PC-9 (cell line): ENCODE data around the gene SEMA4A. TPM values are rescaled to one million over a fixed set of nuclear protein-coding genes. Genes with fewer than 3 reads are reported as not detected.
"Not testable (repeated sequence)": the region's sequence is repeated elsewhere in the genome, so short reads cannot be mapped to it uniquely, and the experiment has no call there.

Experiments
- BruUV-seq: library from RNA; stranded (reverse); fragments of 400-500 nt; replicated peaks from 2 replicates; lab custom pipeline; 2021; lab: Mats Ljungman, UMichigan
- CTCF ChIA-PET: fragments of 300-600 bp; sonication (Branson Sonifier 250); formaldehyde crosslinking; loops from one replicate; lab custom pipeline; 2022; ENCODE audit warnings: antibody characterized with exemption; lab: Charles Lee
- POLR2A ChIA-PET: fragments of 300-600 bp; sonication (Branson Sonifier 250); formaldehyde crosslinking; loops from one replicate; lab custom pipeline; 2022; ENCODE audit warnings: antibody characterized with exemption; ENCODE audit not compliant: unreplicated experiment; lab: Charles Lee
- DNase-seq, 2 experiments: peaks; one replicate each; pipeline versions ENCODE4 v3.0.0 to v3.0.0-alpha.2; 2015 to 2022; ENCODE audit warnings: mixed read lengths in 1 of 2
- H2AFZ ChIP-seq: fragments of 200-600 bp; sonication (generic); 2 replicates; pipeline ENCODE4 v1.8.1; 2017; ENCODE audit warnings: antibody characterized with exemption
- H3F3A ChIP-seq: fragments of 200-600 bp; sonication (generic); 2 replicates; pipeline ENCODE4 v1.8.1; 2017; ENCODE audit warnings: antibody characterized with exemption, mild to moderate bottlenecking, low read depth; ENCODE audit not compliant: insufficient read depth
- H3K27ac ChIP-seq: fragments of 200-600 bp; sonication (generic); 2 replicates; pipeline ENCODE4 v1.6.1; 2016; ENCODE audit warnings: mixed run types
- H3K27me3 ChIP-seq: fragments of 200-600 bp; sonication (generic); 2 replicates; pipeline ENCODE4 v1.6.1; 2016; ENCODE audit warnings: low read depth, mixed run types; ENCODE audit not compliant: insufficient read depth
- H3K36me3 ChIP-seq: fragments of 200-600 bp; sonication (generic); 2 replicates; pipeline ENCODE4 v1.6.1; 2016; ENCODE audit warnings: low read depth, mixed run types
- H3K4me1 ChIP-seq: fragments of 200-600 bp; sonication (generic); replicated peaks from 2 replicates; pipeline ENCODE4 v1.6.1; 2016; ENCODE audit warnings: mixed run types; ENCODE audit not compliant: insufficient read depth
- H3K4me2 ChIP-seq: fragments of 200-600 bp; sonication (generic); 2 replicates; pipeline ENCODE4 v1.6.1; 2017; ENCODE audit warnings: mixed run types
- H3K4me3 ChIP-seq: fragments of 200-600 bp; sonication (generic); 2 replicates; pipeline ENCODE4 v1.6.1; 2016; ENCODE audit warnings: mixed run types
- H3K79me2 ChIP-seq: fragments of 200-600 bp; sonication (generic); 2 replicates; pipeline ENCODE4 v1.6.1; 2017; ENCODE audit warnings: low read depth, mixed run types
- H3K9me2 ChIP-seq: fragments of 200-600 bp; sonication (generic); 2 replicates; pipeline ENCODE4 v1.8.1; 2017; ENCODE audit warnings: mild to moderate bottlenecking; ENCODE audit not compliant: insufficient read depth
- H3K9me3 ChIP-seq: fragments of 200-600 bp; sonication (generic); 2 replicates; pipeline ENCODE4 v1.8.1; 2016; ENCODE audit warnings: low read depth; ENCODE audit not compliant: insufficient read depth
- H4K20me1 ChIP-seq: fragments of 200-600 bp; sonication (generic); 2 replicates; pipeline ENCODE4 v1.8.1; 2017; ENCODE audit not compliant: insufficient read depth
- CTCF ChIP-seq: fragments of 200-600 bp; sonication (generic); conservative IDR thresholded peaks from 2 replicates; pipeline ENCODE4 v1.6.1; 2017; ENCODE audit warnings: mixed run types, antibody characterized with exemption, mild to moderate bottlenecking, moderate library complexity
- EZH2 ChIP-seq: fragments of 200-600 bp; sonication (generic); IDR thresholded peaks from 2 replicates; pipeline ENCODE4 v1.8.0; 2017; ENCODE audit warnings: antibody characterized with exemption, low read depth
- intact Hi-C: fragments of 100-400 bp; cut with micrococcal nuclease; formaldehyde crosslinking; loops from one replicate; pipeline ENCODE4 v1.10.0; 2022; ENCODE audit not compliant: unreplicated experiment
- total RNA-seq: library from RNA; stranded (reverse); gene quantifications from 2 replicates; pipeline ENCODE4 v1.2.3, GENCODE V29; 2021

SEMA4A gene
- total RNA-seq, 1 experiment from 2014 or later, result 16.2 TPM

DNA sequence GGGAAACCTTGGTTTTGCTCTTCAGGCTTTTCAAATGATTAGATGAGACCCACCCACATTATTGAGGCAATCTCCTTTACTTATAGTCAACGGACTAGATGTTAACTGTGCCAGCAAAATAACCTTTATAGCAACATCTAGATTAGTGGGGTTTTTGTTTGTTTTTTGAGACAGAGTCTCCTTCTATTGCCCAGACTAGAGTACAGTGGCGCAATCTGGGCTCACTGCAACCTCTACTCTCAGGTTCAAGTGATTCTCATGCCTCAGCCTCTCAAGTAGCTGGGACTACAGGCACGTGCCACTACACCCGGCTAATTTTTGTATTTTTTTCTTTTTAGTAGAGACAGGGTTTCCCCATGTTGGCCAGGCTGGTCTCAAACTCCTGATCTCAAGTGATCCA, 36.9 kb downstream of the SEMA4A start:
- H3K4me2 ChIP-seq, POLR2A ChIA-PET, H3K9me3 ChIP-seq, CTCF ChIA-PET, H4K20me1 ChIP-seq, H3K9me2 ChIP-seq, H3F3A ChIP-seq, H3K27me3 ChIP-seq, H3K4me3 ChIP-seq, DNase-seq, H3K36me3 ChIP-seq, intact Hi-C loops, BruUV-seq, H3K27ac ChIP-seq: not testable (repeated sequence)
- peaks cover 11% of the 10 kb centered on the region for H3K4me1 ChIP-seq
- H2AFZ ChIP-seq, result 0 out of 2 replicates have a peak overlapping the region, but pooled peaks have one; percentile 14
- peaks cover 13% of the 10 kb centered on the region for H3K79me2 ChIP-seq

GRCh38 chr1:156191292-156191964, 38.0 kb downstream of the SEMA4A start:
- H3K27ac ChIP-seq, result no peak overlapping the region
- no peaks in the 10 kb centered on the region; the same call in 1 of the 2 replicates for H3F3A ChIP-seq
- H4K20me1 ChIP-seq, result no peaks in the 10 kb centered on the region; the same call in 1 of the 2 replicates
- DNase-seq, result no peak
- no peak for TF ChIP-seq EZH2
- no peak for TF ChIP-seq CTCF
- H3K79me2 ChIP-seq, result peaks cover 25% of the 10 kb centered on the region
- H3K4me1 ChIP-seq, result peaks cover 12% of the 10 kb centered on the region
- ChIA-PET POLR2A (no interaction called here), CTCF (no interaction called here)
- 0 out of 2 replicates have a peak, but pooled peaks cover 7% of the 10 kb centered on the region for H3K9me3 ChIP-seq
- H3K9me2 ChIP-seq, result no peaks in the 10 kb centered on the region
- BruUV-seq, result no TSS peak
- no peak overlapping the region for H3K4me2 ChIP-seq
- no peak overlapping the region for H3K4me3 ChIP-seq
- no peaks in the 10 kb centered on the region for H3K27me3 ChIP-seq
- intact Hi-C loops, result no loop called here
- no peak overlapping the region for H2AFZ ChIP-seq
- no peaks in the 10 kb centered on the region for H3K36me3 ChIP-seq

- Histone ChIP-seq H3K9me3 (no peaks in the 10 kb centered on the region), H3K4me2 (peak overlapping the region; percentile 76), H3K4me3 (peak overlapping the region; percentile 95), H2AFZ (peak overlapping the region; percentile 91), H3K27me3 (no peaks in the 10 kb centered on the region), H3K79me2 (peaks cover 40% of the 10 kb centered on the region), H3K36me3 (no peaks in the 10 kb centered on the region), H3K27ac (peak overlapping the region; percentile 72), H3F3A (no peaks in the 10 kb centered on the region; the same call in 1 of the 2 replicates), H3K9me2 (no peaks in the 10 kb centered on the region), H3K4me1 (peaks cover 12% of the 10 kb centered on the region), H4K20me1 (no peaks in the 10 kb centered on the region; the same call in 1 of the 2 replicates)
- ChIA-PET POLR2A (no interaction called here), CTCF (no interaction called here)
- TF ChIP-seq CTCF (no peak), EZH2 (no peak)
- BruUV-seq, result no TSS peak
- DNase-seq, result no peak
- intact Hi-C loops, result no loop called here
Measured at GRCh38 chr1:156193208-156193487, 39.8 kb downstream of the SEMA4A start.
